GM18909 (cell line): Measurements from ENCODE around the gene NAT14.

Source experiments
- ATAC-seq: cut with Tn5 transposase; IDR thresholded peaks from one replicate; pipeline ENCODE4 v1.9.1; 2021; ENCODE audit warnings: mild to moderate bottlenecking; ENCODE audit not compliant: unreplicated experiment, poor library complexity

Gene NAT14

GRCh38 chr19:55467236-55468053 lies 17.5 kb upstream of the NAT14 start:
- no peak for ATAC-seq

GRCh38 chr19:55468054-55468393 lies 17.0 kb upstream of the NAT14 start:
- ATAC-seq: no peak

GRCh38 chr19:55471266-55471665 lies 13.7 kb upstream of the NAT14 start:
- no peak for ATAC-seq

- ATAC-seq: no peak
Measured at GRCh38 chr19:55472463-55472862, 12.5 kb upstream of the NAT14 start.

- no peak for ATAC-seq
Measured at GRCh38 chr19:55473225-55474012, 11.6 kb upstream of the NAT14 start.

GRCh38 chr19:55474269-55475265 lies 10.4 kb upstream of the NAT14 start:
- no peak for ATAC-seq

- peak; percentile 91 for ATAC-seq
Measured at GRCh38 chr19:55476100-55476775, 8.8 kb upstream of the NAT14 start, which contains the start of gene ZNF628. Gene ZNF628 (plus strand): TSS chr19:55476617. CDS start chr19:55479911, 3,294 bp downstream.

- no peak for ATAC-seq
Measured at GRCh38 chr19:55477905-55478304, 7.1 kb upstream of the NAT14 start.

- no peak for ATAC-seq
Measured at GRCh38 chr19:55478364-55478763, 6.6 kb upstream of the NAT14 start.

GRCh38 chr19:55479045-55479444 lies 5.9 kb upstream of the NAT14 start:
- ATAC-seq: no peak

- no peak for ATAC-seq
Measured at GRCh38 chr19:55479451-55480230, 5.3 kb upstream of the NAT14 start.

GRCh38 chr19:55481148-55481793 lies 3.7 kb upstream of the NAT14 start:
- no peak for ATAC-seq

GRCh38 chr19:55481794-55482155 lies 3.2 kb upstream of the NAT14 start:
- no peak for ATAC-seq

GRCh38 chr19:55482156-55482961 lies 2.6 kb upstream of the NAT14 start:
- no peak for ATAC-seq

- no peak for ATAC-seq
Measured at GRCh38 chr19:55482967-55483705, 1.9 kb upstream of the NAT14 start.

- ATAC-seq: no peak
Measured at GRCh38 chr19:55483706-55484592, 1.0 kb upstream of the NAT14 start.
